ENCODE measurements around the gene FUT2.
A peak's percentile ranks its signal among the peaks of the same experiment; 100 is the strongest.
"Not testable (repeated sequence)": the region's sequence is repeated elsewhere in the genome, so short reads cannot be mapped to it uniquely, and the experiment has no call there.

Gene FUT2

GRCh38 chr19:48702701-48703100, 6.9 kb downstream of the FUT2 start:
- no peak for DNase-seq (ENCODE audit: low read depth)

GRCh38 chr19:48703316-48703715, 7.5 kb downstream of the FUT2 start:
- no peak for DNase-seq (ENCODE audit: low read depth)

DNA sequence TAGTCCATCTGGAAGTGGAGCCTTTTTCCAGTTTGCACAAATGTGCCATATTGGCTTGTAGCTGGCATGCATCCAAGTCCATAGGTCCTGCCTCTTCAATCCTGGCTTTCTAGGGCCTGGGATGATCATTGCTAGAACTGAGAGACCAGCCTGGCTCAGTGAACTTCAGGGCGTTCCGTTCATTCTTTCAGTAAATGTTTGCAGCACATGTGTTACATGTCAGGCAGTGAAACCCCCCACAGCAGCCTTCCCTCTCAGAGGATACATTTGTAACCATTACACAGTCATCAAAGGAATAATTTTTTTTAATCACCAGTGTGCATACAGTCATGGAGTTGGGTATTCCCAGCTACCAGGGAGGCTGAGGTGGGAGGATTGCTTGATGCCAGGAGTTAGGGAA, 9.7 kb downstream of the FUT2 start:
- no peak for DNase-seq (ENCODE audit: low read depth)

GRCh38 chr19:48708471-48708870, 12.7 kb downstream of the FUT2 start:
- no peak for DNase-seq (ENCODE audit: low read depth)

GRCh38 chr19:48711106-48711662, 15.4 kb downstream of the FUT2 start:
- no peak for DNase-seq (ENCODE audit: low read depth)

DNA sequence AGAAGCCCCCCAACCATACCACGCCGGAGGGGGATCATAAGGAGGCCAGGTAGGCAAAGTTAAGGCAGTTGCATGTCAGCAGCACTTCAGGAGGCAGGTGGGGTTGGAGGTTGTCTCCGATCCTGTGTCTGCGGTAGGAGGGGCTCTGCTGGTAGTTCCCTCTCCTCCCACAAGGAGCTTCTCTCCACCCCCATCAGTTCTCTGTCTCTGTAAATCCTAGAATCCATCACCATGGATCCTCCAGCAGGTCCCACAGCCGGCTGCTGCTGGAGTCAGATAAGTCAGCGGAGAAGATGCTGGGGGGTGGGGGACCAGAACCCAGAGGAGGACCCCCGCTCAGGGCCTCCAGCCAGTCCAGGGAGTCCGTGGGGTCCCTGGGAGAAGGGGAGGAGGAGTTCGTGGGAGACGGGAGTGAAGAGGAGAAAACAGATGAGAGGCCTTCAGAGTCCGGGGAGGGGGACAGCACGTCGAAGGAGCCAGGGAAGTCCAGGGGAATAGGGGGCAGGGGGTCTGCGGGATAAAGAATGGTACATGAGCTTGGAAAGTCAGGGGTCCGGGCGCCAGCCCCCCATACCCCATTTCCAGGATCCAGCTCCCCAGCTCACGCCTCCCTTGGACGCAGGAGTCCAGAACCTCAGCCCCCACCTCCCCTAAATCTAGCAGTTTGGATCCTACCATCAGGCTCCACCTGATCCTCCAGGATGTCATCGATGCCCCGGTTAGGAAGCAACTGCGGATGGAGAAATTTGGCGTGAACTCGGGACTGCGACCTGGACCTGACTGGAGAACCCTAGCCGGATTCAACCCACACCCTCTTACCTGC, 17.5 kb downstream of the FUT2 start:
- DNase-seq (ENCODE audit: low read depth), result no peak

DNA sequence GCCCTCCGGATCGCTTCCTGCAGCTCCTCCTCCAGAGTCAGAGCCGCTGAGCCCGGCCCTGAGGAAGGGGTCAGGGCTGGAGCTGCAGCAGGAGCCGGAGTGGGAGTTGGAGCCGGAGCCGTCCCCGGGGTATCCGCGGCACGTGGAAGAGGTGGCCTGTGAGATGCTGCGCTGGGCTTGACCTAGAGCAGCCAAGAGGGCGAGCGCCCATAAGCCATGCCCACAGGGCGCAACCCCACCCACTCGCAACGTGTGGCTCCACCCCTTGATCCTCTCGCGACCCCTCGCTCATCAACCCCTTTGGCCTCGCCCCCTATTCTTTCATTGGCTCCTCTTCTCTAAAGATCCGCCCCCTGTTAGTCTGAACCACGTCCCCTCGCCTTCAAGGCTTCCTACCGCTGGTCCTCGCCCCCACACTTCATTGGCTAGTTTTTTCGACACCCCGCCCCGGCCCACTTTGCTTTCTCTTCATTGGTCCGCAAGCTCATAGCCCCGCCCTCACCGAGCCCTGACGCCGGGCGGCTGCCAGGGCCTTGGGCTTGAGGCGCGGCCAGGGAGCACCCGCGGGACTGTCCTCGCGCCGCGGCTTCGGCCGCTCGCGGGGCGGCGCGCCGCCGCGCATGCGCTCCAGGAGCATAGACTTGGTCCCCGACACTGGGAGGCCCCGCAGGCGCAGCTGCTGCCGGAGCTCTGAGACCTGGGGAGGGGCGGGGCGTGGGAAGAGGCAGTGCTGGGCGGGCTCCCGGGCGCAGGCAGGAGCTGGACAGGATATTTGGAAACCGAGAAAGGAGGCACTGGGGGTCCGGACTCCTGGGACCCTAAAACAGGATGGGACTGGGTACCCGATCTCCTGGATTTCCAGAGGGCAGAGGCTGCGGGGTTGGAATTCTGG, 18.3 kb downstream of the FUT2 start:
- peak; percentile 99 for DNase-seq (ENCODE audit: low read depth)

DNA sequence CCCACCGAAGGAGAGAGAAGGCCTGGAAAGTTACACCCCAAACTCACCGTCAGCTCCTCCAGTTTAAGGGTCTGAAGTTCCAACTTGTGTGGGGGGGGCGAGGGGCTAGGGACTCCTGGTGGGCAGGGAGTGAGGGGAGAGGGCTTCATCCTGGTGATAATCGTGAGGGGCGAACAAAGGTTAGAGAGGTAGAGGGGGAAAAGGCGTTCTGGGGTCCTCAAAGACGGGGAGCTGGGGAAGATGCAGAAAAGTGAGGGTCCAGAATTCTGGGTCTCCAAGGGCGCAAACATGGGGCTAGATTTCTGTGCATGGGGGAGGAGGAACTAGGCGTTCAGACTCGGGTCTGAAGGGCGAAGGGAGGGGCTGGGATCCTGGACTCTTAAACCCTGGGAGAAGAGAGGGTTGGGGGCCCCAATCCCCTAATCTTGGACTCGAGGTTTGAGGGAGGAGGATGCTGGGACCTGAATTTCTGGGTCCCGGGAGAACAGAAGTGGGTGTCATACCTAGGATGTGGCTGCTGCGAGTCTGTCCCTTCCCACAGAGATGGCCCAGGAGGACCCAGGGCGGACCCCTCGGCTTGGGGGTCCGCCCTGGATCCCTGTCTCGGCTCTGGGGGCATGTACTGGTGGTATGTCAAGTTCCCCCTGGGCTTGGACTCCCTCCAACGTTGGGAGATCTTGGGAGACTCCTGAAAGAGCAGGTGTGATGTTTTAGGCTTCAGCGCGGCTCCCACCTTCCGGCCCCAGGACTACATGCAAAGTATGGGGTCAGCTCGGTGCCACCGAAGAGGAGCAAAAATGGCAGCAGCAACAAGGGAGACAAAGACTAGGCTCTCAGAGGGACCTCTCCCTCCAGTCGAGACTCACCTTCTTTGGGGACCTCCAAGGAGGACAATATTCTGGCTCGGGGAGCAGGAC, 19.2 kb downstream of the FUT2 start:
- no peak for DNase-seq (ENCODE audit: low read depth)

GRCh38 chr19:48715681-48716171, 20.0 kb downstream of the FUT2 start:
- DNase-seq (ENCODE audit: low read depth), result no peak

- DNase-seq (ENCODE audit: low read depth), result peak; percentile 32
These were observed 21.0 kb downstream of the FUT2 start for GRCh38 chr19:48716562-48717291.

DNA sequence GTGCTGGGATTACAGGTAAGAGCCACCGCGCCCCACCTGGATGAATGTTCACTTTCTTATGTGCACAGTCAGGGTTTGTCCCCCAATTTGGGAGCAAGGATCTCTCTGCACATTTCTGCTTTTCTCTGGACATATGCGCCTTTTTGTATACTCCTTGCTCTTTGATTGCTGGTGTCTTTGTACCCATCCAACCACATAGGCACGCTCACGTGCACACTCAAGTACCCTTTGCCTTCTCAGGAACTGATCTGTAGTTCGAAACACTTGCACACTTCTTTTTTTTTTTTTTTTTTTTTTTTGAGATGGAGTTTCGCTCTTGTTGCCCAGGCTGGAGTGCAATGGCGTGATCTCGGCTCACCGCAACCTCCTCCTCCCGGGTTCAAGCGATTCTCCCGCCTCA, 22.3 kb downstream of the FUT2 start:
- not testable (repeated sequence) for DNase-seq (ENCODE audit: low read depth)

DNA sequence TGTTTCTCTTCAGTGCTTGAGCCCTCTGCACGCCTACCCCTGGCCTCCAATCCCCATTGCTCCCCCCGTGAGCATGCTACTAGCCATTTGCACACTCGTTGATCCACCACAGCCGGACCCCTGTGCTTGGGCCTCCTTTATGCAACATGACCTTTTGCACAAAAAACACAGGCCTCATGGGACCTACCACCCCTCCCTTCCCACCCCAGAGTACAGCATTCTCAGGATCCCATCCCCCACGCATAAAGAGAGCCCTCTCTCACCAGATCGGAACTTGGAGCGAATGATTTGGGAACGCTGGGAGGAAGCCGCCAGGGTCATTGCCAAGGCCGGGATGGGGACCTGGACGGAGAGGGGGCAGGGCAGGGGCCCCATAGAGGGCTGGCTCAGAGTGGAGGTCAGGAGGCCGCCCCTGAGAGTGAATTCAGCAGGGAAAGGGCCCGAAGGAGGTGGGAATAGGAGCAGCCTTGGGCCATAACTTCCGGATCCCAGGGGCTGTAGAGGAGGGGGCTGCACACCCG, 23.0 kb downstream of the FUT2 start:
- DNase-seq (ENCODE audit: low read depth), result no peak

GRCh38 chr19:48719263-48720171, 23.7 kb downstream of the FUT2 start, which contains the start of gene MAMSTR:
Gene MAMSTR, minus strand, starts transcription at chr19:48719725. Its CDS starts 694 bp downstream, at chr19:48719031.
- DNase-seq (ENCODE audit: low read depth), result no peak

- DNase-seq (ENCODE audit: low read depth), result no peak
These were observed 24.5 kb downstream of the FUT2 start for GRCh38 chr19:48720251-48720612.

- DNase-seq (ENCODE audit: low read depth), result peak; percentile 100
These were observed 25.0 kb downstream of the FUT2 start for GRCh38 chr19:48720613-48721296.

GRCh38 chr19:48722196-48722708, 26.5 kb downstream of the FUT2 start:
- no peak for DNase-seq (ENCODE audit: low read depth)

DNA sequence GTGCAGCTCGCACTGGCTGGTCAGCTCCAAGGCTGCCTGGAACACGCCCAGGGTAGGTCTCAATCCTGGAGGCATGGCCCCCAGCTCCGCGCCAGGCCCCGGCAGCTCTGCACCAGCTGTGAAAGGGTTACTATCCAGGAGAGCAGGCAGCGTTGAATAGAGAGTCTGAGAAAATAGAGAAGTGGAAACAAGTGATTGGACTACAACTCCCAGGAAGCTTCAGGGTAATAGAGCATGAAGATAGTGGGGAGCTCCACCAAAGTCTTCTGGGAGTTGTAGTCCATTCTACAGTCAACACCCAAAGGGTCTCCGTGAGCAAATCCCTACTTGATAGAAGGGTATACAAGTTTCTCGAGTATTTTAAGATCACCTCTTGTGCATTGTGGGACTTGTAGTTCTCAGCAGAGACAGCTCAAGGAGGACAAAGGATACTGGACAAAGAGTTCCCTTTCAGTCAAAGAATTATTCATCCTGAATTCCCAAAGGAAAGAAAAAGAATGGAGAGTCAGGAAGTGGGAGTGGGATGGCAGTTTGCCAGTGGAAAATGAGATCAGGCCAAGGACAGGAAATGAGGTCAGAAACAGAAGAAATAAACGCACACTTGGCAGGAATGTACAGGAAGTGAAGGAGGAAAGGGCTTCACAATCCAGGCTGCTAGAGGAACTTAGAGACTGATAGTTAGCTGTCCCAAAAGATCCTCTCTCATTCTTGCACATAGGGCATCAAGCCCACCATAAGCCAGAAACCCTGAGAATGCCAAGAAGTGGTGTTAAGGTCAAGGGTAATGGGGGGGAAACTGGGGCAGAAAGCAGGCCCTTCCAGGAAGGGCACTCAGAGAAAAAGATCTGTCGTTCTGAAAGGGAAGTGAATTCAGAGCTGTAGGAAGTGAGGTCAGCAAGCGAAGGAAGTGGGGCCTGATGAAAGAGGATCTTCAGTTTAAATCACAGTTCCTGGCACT, 29.3 kb downstream of the FUT2 start:
- DNase-seq (ENCODE audit: low read depth), result peak; percentile 86

Data from stromal cell of bone marrow (primary cell).